Glutamatergic neuron (in vitro differentiated cells): Measurements from ENCODE around the gene MLF2. TPM values are rescaled to one million over a fixed set of nuclear protein-coding genes. Genes with fewer than 3 reads are reported as not detected.

Experiments used
- DNase-seq: peaks from one replicate; pipeline ENCODE4 v3.0.0; 2022
- H3K27ac Mint-ChIP-seq: one replicate; pipeline ENCODE4 v1.8.0; 2020; ENCODE audit warnings: mild to moderate bottlenecking, mixed read lengths, inconsistent platforms; ENCODE audit not compliant: unreplicated experiment
- H3K27me3 Mint-ChIP-seq: one replicate; pipeline ENCODE4 v1.8.0; 2020; ENCODE audit warnings: mild to moderate bottlenecking, moderate library complexity, mixed read lengths, inconsistent platforms; ENCODE audit not compliant: unreplicated experiment
- H3K36me3 Mint-ChIP-seq: one replicate; pipeline ENCODE4 v1.8.0; 2020; ENCODE audit warnings: mild to moderate bottlenecking, mixed read lengths, inconsistent platforms; ENCODE audit not compliant: unreplicated experiment
- H3K4me1 Mint-ChIP-seq: one replicate; pipeline ENCODE4 v1.8.0; 2020; ENCODE audit warnings: mild to moderate bottlenecking, low read depth, mixed read lengths, inconsistent platforms; ENCODE audit not compliant: unreplicated experiment
- H3K4me3 Mint-ChIP-seq: one replicate; pipeline ENCODE4 v1.8.0; 2020; ENCODE audit warnings: mild to moderate bottlenecking, mixed read lengths, inconsistent platforms; ENCODE audit not compliant: unreplicated experiment
- H3K9me3 Mint-ChIP-seq: one replicate; pipeline ENCODE4 v1.8.0; 2020; ENCODE audit warnings: mild to moderate bottlenecking, moderate library complexity, mixed read lengths, inconsistent platforms; ENCODE audit not compliant: unreplicated experiment
- CTCF ChIP-seq: fragments of 200-600 bp; sonication (generic); IDR thresholded peaks from one replicate; pipeline ENCODE4 v1.5.0; 2021; ENCODE audit not compliant: partially characterized antibody, unreplicated experiment
- total RNA-seq: library from RNA; stranded (reverse); fragmentation: NEBNext Ultra II Directional; extraction: Animal tissue kit (Norgen Biotek cat#: 25700); gene quantifications from one replicate; pipeline ENCODE4 v1.2.1, GENCODE V29; 2021; ENCODE audit not compliant: unreplicated experiment

Gene MLF2
- total RNA-seq, 1 donor from 2014 or later, result 228 TPM

GRCh38 chr12:6782850-6783566, 30.1 kb upstream of the MLF2 start:
- H3K36me3 Mint-ChIP-seq, result no peaks in the 10 kb centered on the region
- H3K27me3 Mint-ChIP-seq, result peaks cover 12% of the 10 kb centered on the region
- H3K27ac Mint-ChIP-seq, result no peak overlapping the region
- no peak overlapping the region for H3K4me3 Mint-ChIP-seq
- DNase-seq, result no peak
- H3K9me3 Mint-ChIP-seq, result peaks cover 15% of the 10 kb centered on the region
- no peak for TF ChIP-seq CTCF
- peaks cover 27% of the 10 kb centered on the region for H3K4me1 Mint-ChIP-seq

GRCh38 chr12:6782119-6782518, 29.2 kb upstream of the MLF2 start:
- Mint-ChIP-seq H3K4me3 (no peak overlapping the region), H3K9me3 (peaks cover 15% of the 10 kb centered on the region), H3K27me3 (peaks cover 15% of the 10 kb centered on the region), H3K4me1 (peaks cover 29% of the 10 kb centered on the region), H3K36me3 (no peaks in the 10 kb centered on the region), H3K27ac (no peak overlapping the region)
- no peak for TF ChIP-seq CTCF
- no peak for DNase-seq

GRCh38 chr12:6780573-6780972, 27.6 kb upstream of the MLF2 start:
- Mint-ChIP-seq H3K4me3 (no peak overlapping the region), H3K9me3 (peaks cover 15% of the 10 kb centered on the region), H3K4me1 (peaks cover 29% of the 10 kb centered on the region), H3K27ac (peak overlapping the region; percentile 66), H3K36me3 (no peaks in the 10 kb centered on the region), H3K27me3 (peaks cover 18% of the 10 kb centered on the region)
- no peak for TF ChIP-seq CTCF
- no peak for DNase-seq

GRCh38 chr12:6779708-6780432, 26.9 kb upstream of the MLF2 start:
- no peak for TF ChIP-seq CTCF
- no peak for DNase-seq
- Mint-ChIP-seq H3K27me3 (peaks cover 20% of the 10 kb centered on the region), H3K36me3 (peaks cover 3% of the 10 kb centered on the region), H3K9me3 (peaks cover 13% of the 10 kb centered on the region), H3K4me3 (peak overlapping the region; percentile 46), H3K4me1 (peaks cover 29% of the 10 kb centered on the region), H3K27ac (peak overlapping the region; percentile 100)
